Skeletal muscle satellite cell (primary cell): Measurements from ENCODE around the gene WDR37.
"Not testable (repeated sequence)": the region's sequence is repeated elsewhere in the genome, so short reads cannot be mapped to it uniquely, and the experiment has no call there.

Experiments
- H3K27me3 ChIP-seq: 2 replicates; pipeline ENCODE4 v1.7.0; 2013; ENCODE audit warnings: low read length; ENCODE audit not compliant: control insufficient read depth, insufficient read depth
- H3K36me3 ChIP-seq: 2 replicates; pipeline ENCODE4 v1.7.0; 2013; ENCODE audit warnings: mild to moderate bottlenecking, control low read depth, low read length; ENCODE audit not compliant: insufficient read depth
- H3K4me1 ChIP-seq: 2 replicates; pipeline ENCODE4 v1.7.0; 2013; ENCODE audit warnings: low read length; ENCODE audit not compliant: control insufficient read depth, insufficient read depth
- H3K4me2 ChIP-seq: 2 replicates; pipeline ENCODE4 v1.7.0; 2013; ENCODE audit warnings: mild to moderate bottlenecking, low read length
- H3K4me3 ChIP-seq: 2 replicates; pipeline ENCODE4 v1.7.0; 2013; ENCODE audit warnings: low read length
- H3K9ac ChIP-seq: 2 replicates; pipeline ENCODE4 v1.7.0; 2013; ENCODE audit warnings: mild to moderate bottlenecking, low read depth, low read length, moderate library complexity
- H3K9me3 ChIP-seq: replicated peaks from 2 replicates; pipeline ENCODE4 v1.7.0; 2013; ENCODE audit warnings: mild to moderate bottlenecking, control low read depth, low read length

Gene WDR37

GRCh38 chr10:1022413-1022812, 33.8 kb upstream of the WDR37 start:
- Histone ChIP-seq H3K4me2 (no peak overlapping the region), H3K9ac (no peak overlapping the region), H3K4me1 (no peaks in the 10 kb centered on the region), H3K4me3 (no peak overlapping the region), H3K36me3 (peaks cover 30% of the 10 kb centered on the region), H3K27me3 (no peaks in the 10 kb centered on the region), H3K9me3 (no peaks in the 10 kb centered on the region)

DNA sequence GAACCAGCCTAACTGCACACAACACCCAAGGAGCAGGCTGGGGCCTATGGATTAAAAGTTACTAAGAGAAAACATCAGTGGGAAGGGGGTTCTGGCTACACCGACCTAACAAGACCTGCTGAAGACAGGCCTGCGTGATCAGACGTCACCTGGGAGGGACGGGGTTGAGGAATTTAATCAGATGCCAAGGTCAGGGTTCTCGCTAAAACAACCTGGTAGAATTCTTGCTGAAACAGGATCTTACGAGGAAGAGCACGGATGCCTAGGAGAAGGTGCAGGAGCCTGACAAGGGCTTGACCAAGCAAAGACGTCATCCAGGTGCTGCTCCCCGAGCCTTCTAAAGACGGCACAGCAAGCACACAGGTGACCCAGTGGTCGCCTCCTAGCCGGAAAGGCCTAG, 32.1 kb upstream of the WDR37 start:
- H3K9me3 ChIP-seq, result no peaks in the 10 kb centered on the region
- H3K4me1 ChIP-seq, result no peaks in the 10 kb centered on the region
- H3K4me3 ChIP-seq, result no peak overlapping the region
- no peak overlapping the region for H3K9ac ChIP-seq
- H3K4me2 ChIP-seq, result no peak overlapping the region
- H3K36me3 ChIP-seq, result peaks cover 21% of the 10 kb centered on the region
- no peaks in the 10 kb centered on the region for H3K27me3 ChIP-seq

DNA sequence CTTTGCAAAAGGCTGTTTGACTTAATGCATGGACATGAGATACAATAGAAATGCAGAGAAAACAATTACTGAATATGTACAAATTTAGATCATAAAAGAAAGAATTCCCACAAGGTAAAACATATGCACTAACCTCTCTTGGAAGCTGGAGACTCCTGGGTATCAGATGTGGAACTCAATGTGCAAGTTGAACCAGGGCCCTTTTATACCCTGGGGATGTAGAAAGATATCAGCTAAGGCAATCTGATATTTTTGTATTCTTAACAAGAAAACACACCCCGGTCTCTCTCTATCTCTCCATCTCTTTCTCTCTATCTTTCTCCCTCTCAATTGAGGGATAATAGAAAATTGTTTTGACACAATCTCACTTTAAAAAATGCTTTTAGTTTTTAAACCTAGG, 30.5 kb upstream of the WDR37 start, which contains the start of gene IDI2:
TSS of gene IDI2 (minus strand) at position 177 of the 400 bp plus-strand sequence. CDS start 1,136 bp downstream, outside the sequence.
- H3K4me3 ChIP-seq, result no peak within 1 kb of the TSS
- H3K36me3 ChIP-seq, result peaks cover 7% of the 10 kb centered on the region
- no peak within 1 kb of the TSS for H3K4me2 ChIP-seq
- no peaks in the 10 kb centered on the region for H3K4me1 ChIP-seq
- no peaks in the 10 kb centered on the region for H3K27me3 ChIP-seq
- no peaks in the 10 kb centered on the region for H3K9me3 ChIP-seq
- H3K9ac ChIP-seq, result no peak within 1 kb of the TSS

DNA sequence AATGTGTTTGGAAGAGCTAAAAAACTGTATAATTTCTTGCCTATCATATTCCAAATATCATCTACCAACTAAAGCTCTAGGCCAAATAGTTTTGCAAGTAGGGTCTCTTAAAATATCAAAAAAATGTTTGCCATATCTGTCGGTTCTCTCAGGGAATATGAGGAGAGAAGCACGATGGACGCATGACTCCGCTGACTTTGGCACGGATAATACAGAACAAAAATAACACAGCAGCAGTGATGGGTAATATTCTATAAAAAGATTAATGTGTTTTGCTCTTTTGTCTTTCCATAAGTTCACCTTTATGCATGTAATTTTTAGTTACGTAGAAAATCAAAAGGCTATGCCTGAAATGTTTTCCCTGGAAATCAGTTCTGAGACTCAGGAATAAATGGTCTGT, 29.6 kb upstream of the WDR37 start:
- Histone ChIP-seq H3K4me1 (no peaks in the 10 kb centered on the region), H3K9me3 (no peaks in the 10 kb centered on the region), H3K4me3 (no peak overlapping the region), H3K27me3 (no peaks in the 10 kb centered on the region), H3K9ac (no peak overlapping the region), H3K36me3 (peaks cover under 1% of the 10 kb centered on the region), H3K4me2 (no peak overlapping the region)

GRCh38 chr10:1029838-1030237, 26.3 kb upstream of the WDR37 start:
- Histone ChIP-seq H3K4me3 (no peak overlapping the region), H3K9me3 (no peaks in the 10 kb centered on the region), H3K4me1 (no peaks in the 10 kb centered on the region), H3K36me3 (no peaks in the 10 kb centered on the region), H3K9ac (no peak overlapping the region), H3K27me3 (no peaks in the 10 kb centered on the region), H3K4me2 (no peak overlapping the region)

- no peaks in the 10 kb centered on the region for H3K27me3 ChIP-seq
- H3K4me3 ChIP-seq, result no peak overlapping the region
- H3K4me1 ChIP-seq, result no peaks in the 10 kb centered on the region
- no peak overlapping the region for H3K4me2 ChIP-seq
- H3K36me3 ChIP-seq, result peaks cover 19% of the 10 kb centered on the region
- H3K9me3 ChIP-seq, result no peaks in the 10 kb centered on the region
- H3K9ac ChIP-seq, result no peak overlapping the region
Measured at GRCh38 chr10:1033601-1034000, 22.6 kb upstream of the WDR37 start.

DNA sequence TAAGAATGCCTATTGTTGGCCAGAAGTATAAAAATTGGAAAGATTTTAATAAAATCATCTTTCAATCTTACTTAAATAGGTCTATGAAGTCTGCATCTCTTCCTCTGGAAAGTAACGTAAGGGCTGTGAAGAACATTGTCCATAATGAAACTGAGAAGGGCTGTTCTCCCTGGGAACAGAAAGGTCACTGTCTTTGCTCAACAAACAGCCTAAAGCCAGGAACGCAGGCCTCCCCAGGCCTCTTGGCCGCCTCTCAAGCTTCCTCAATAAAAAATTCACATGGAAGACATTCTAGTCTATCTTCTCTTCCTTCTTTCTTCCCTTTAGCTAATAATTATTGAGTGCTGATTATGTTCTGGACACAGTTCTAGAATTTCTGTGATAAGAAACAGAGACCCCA, 21.4 kb upstream of the WDR37 start:
- H3K4me3 ChIP-seq, result no peak overlapping the region
- H3K27me3 ChIP-seq, result no peaks in the 10 kb centered on the region
- no peaks in the 10 kb centered on the region for H3K4me1 ChIP-seq
- no peak overlapping the region for H3K4me2 ChIP-seq
- no peaks in the 10 kb centered on the region for H3K9me3 ChIP-seq
- peaks cover 23% of the 10 kb centered on the region for H3K36me3 ChIP-seq
- H3K9ac ChIP-seq, result no peak overlapping the region

DNA sequence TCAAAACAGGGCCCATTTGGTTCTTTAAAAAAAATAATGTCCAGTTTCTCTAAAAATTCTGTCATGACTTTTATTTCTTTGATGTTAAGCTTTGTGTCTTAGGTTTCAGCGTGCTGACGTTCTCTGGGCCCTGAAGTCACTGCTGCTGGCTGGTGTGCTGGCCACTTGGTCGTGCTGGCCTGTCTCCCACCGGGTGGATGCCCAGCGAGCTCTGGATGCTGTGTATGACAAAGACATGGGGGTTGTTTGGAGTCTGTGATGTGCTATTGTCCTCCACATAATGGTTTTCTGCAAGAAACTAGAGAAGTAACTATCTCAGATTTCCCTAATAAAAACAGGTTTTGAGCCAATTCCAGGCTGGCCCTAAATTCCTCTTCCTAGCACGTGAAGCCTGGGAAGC, 21.0 kb upstream of the WDR37 start:
- Histone ChIP-seq H3K9me3 (no peaks in the 10 kb centered on the region), H3K36me3 (peaks cover 26% of the 10 kb centered on the region), H3K27me3 (no peaks in the 10 kb centered on the region), H3K9ac (no peak overlapping the region), H3K4me3 (no peak overlapping the region), H3K4me2 (no peak overlapping the region), H3K4me1 (no peaks in the 10 kb centered on the region)

- H3K4me2 ChIP-seq, result no peak overlapping the region
- H3K36me3 ChIP-seq, result peaks cover 37% of the 10 kb centered on the region
- H3K9me3 ChIP-seq, result no peaks in the 10 kb centered on the region
- H3K4me3 ChIP-seq, result no peak overlapping the region
- H3K9ac ChIP-seq, result no peak overlapping the region
- H3K27me3 ChIP-seq, result no peaks in the 10 kb centered on the region
- no peaks in the 10 kb centered on the region for H3K4me1 ChIP-seq
Measured at GRCh38 chr10:1036341-1036791, 19.8 kb upstream of the WDR37 start.

DNA sequence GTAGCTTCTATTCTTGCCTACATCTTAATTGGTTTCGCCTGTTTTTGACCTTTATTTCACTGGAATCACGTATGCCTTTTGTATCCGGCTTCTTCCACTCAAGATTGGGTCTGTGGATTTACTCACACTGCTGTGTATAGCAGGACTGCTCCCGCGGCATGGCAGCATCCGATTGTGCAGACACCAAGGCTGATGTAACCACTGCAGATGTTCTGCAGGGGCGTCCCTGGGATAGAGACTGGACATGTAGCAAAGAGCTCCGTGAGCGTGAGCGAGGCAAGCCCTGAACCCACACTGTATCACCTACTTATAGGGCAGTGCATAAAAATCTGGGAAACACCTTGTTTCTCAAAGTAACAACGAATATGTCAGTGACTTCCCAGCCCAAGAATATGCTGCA, 19.1 kb upstream of the WDR37 start:
- H3K36me3 ChIP-seq, result peaks cover 39% of the 10 kb centered on the region
- no peak overlapping the region for H3K9ac ChIP-seq
- H3K27me3 ChIP-seq, result no peaks in the 10 kb centered on the region

DNA sequence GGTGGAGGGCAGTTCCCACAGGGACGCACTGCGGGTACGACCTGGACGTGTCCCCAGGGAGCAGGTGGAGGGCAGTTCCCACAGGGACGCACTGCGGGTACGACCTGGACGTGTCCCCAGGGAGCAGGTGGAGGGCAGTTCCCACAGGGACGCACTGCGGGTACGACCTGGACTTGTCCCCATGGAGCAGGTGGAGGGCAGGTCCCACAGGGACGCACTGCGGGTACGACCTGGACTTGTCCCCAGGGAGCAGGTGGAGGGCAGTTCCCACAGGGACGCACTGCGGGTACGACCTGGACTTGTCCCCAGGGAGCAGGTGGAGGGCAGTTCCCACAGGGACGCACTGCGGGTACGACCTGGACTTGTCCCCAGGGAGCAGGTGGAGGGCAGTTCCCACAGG, 17.4 kb upstream of the WDR37 start:
- H3K9me3 ChIP-seq, H3K4me2 ChIP-seq, H3K4me1 ChIP-seq, H3K9ac ChIP-seq, H3K27me3 ChIP-seq, H3K4me3 ChIP-seq: not testable (repeated sequence)
- peaks cover 55% of the 10 kb centered on the region for H3K36me3 ChIP-seq

More for the DNA sequence above, 19.1 kb upstream of the WDR37 start:
- Histone ChIP-seq H3K4me2 (no peak overlapping the region), H3K4me3 (no peak overlapping the region), H3K4me1 (no peaks in the 10 kb centered on the region), H3K9me3 (no peaks in the 10 kb centered on the region)

- no peak overlapping the region for H3K4me3 ChIP-seq
- H3K9me3 ChIP-seq, result no peaks in the 10 kb centered on the region
- no peaks in the 10 kb centered on the region for H3K27me3 ChIP-seq
- no peak overlapping the region for H3K9ac ChIP-seq
- H3K4me1 ChIP-seq, result peaks cover 20% of the 10 kb centered on the region
- no peak overlapping the region for H3K4me2 ChIP-seq
- H3K36me3 ChIP-seq, result peaks cover 58% of the 10 kb centered on the region
Measured at GRCh38 chr10:1040133-1040532, 16.1 kb upstream of the WDR37 start.
